ENCODE measurements around the gene RBM19.

The RBM19 gene

GRCh38 chr12:113798552-113798951, 167.6 kb downstream of the RBM19 start:
- no peak for FAIRE-seq

GRCh38 chr12:113797535-113797868, 168.6 kb downstream of the RBM19 start:
- no peak for FAIRE-seq

GRCh38 chr12:113796852-113797534, 169.1 kb downstream of the RBM19 start:
- no peak for FAIRE-seq

GRCh38 chr12:113796066-113796827, 169.9 kb downstream of the RBM19 start:
- FAIRE-seq, result no peak

GRCh38 chr12:113795445-113795844, 170.7 kb downstream of the RBM19 start:
- no peak for FAIRE-seq

GRCh38 chr12:113794774-113795173, 171.4 kb downstream of the RBM19 start:
- no peak for FAIRE-seq

- no peak for FAIRE-seq
These were observed 172.9 kb downstream of the RBM19 start for GRCh38 chr12:113793250-113793649.

GRCh38 chr12:113792450-113792849, 173.7 kb downstream of the RBM19 start:
- no peak for FAIRE-seq

- no peak for FAIRE-seq
These were observed 177.9 kb downstream of the RBM19 start for GRCh38 chr12:113788020-113788856.

GRCh38 chr12:113786107-113786506, 180.0 kb downstream of the RBM19 start:
- no peak for FAIRE-seq

- no peak for FAIRE-seq
These were observed 182.3 kb downstream of the RBM19 start for GRCh38 chr12:113783811-113784210.

- FAIRE-seq, result no peak
These were observed 183.3 kb downstream of the RBM19 start for GRCh38 chr12:113782873-113783272.

GRCh38 chr12:113781415-113782198, 184.5 kb downstream of the RBM19 start:
- FAIRE-seq, result no peak

GRCh38 chr12:113779774-113780173, 186.4 kb downstream of the RBM19 start:
- no peak for FAIRE-seq

GRCh38 chr12:113778432-113779132, 187.5 kb downstream of the RBM19 start:
- no peak for FAIRE-seq

- no peak for FAIRE-seq
These were observed 188.4 kb downstream of the RBM19 start for GRCh38 chr12:113777751-113778150.

- no peak for FAIRE-seq
These were observed 189.6 kb downstream of the RBM19 start for GRCh38 chr12:113776536-113776935.

GRCh38 chr12:113774526-113774925, 191.6 kb downstream of the RBM19 start:
- FAIRE-seq, result no peak

GRCh38 chr12:113772505-113773030, 193.6 kb downstream of the RBM19 start:
- no peak for FAIRE-seq

GRCh38 chr12:113770389-113770865, 195.7 kb downstream of the RBM19 start:
- FAIRE-seq, result no peak

GRCh38 chr12:113769305-113769704, 196.8 kb downstream of the RBM19 start:
- FAIRE-seq, result no peak

GRCh38 chr12:113768850-113769249, 197.3 kb downstream of the RBM19 start:
- no peak for FAIRE-seq

All from colon (tissue), 2 donors.